Stimulated activated CD4-positive, alpha-beta T cell treated with anti-CD3 and anti-CD28 coated beads, Interleukin-1b, Interleukin-23, amount 100 ng/mL, for 1 hour (primary cell): ENCODE data around the gene EXO1.
"Not testable (repeated sequence)": the region's sequence is repeated elsewhere in the genome, so short reads cannot be mapped to it uniquely, and the experiment has no call there.

Experiments used
- DNase-seq, 2 donors: peaks; one replicate each; pipeline ENCODE4 v3.0.0-alpha.2; 2020; ENCODE audit warnings: low read depth in 2 of 2

The EXO1 gene

DNA sequence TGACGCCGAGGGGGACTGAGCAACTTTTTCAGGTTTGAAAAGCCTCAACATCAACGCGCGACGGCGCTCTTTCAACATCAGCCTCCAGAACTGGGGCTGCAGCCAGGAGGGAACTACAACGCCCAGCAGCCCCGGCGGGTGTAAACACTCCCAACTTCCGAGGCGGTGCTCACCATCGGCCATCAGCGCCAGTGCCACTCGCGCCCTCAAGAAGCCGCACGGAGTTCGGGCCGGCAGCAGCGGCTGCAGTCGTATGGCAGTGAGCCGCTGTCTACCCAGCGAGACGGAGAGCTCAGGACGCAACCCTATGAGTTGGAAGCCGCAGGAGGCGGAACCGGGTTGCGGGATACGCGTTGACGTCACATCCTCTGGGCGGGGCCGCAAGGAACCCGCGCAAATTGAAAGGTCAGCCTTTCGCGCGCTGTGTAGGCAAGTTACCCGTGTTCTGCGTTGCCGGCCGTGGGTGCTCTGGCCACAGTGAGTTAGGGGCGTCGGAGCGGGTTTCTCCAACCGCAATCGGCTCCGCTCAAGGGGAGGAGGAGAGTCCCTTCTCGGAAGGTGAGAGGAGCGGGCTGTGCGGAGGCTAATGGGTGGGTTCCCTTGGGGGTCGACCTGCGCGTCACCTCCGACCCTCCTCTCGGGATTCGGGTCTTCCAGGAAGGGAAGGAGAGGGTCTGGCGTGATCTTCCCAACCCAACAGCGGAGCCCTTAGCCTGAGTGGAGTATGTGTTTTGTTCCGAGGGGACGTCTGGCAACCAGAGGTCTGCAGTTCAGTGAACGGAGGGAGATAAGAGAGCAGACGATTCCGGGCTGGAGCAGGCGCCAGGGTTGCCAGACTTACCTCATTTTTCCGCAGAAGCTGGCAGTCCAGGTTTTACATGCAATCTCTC, at the start of gene EXO1:
EXO1 (plus strand) TSS at position 409 of the 890 bp plus-strand sequence. CDS start 2,222 bp downstream, outside the sequence.
- DNase-seq = peak; percentile 41 to 75

GRCh38 chr1:241799416-241799815, 48.6 kb upstream of the EXO1 start:
- DNase-seq = no peak

GRCh38 chr1:241800640-241801039, 47.4 kb upstream of the EXO1 start:
- no peak for DNase-seq

DNA sequence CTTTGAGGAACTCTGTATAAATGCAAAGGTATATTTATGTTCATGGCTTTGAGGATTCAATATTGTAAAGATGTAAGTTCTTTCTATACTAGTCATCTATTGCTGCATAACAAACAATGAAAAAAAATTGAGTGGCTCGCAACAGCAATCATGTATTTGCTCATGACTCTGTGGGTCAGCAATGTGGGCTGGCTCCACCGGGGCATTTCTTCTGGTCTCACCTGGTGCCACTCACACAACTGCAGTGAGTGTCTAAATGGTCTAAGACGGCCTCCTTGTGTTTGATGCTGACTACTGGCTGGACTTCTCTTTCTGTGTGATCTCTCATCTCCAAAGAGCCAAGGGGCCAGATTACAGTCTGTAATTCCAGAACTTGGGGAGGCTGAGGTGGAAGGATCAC, 45.1 kb upstream of the EXO1 start:
- no peak for DNase-seq

DNA sequence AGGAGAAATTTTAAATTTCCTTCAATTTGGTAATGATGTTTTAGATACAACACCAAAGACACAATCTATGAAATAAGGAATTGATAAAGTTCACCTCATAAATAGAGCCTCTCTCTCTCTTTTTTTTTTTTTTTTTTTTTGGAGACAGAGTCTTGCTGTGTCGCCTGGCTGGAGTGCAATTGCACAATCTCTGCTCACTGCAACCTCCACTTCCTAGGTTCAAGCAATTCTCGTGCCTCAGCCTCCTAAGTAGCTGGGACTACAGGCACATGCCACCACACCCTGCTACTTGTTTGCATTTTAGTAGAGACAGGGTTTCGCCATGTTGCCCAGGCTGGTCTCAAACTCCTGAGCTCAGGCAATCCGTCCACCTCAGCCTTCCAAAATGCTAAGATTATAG, 43.3 kb upstream of the EXO1 start:
- not testable (repeated sequence) for DNase-seq

GRCh38 chr1:241808265-241808664, 39.7 kb upstream of the EXO1 start:
- no peak for DNase-seq

DNA sequence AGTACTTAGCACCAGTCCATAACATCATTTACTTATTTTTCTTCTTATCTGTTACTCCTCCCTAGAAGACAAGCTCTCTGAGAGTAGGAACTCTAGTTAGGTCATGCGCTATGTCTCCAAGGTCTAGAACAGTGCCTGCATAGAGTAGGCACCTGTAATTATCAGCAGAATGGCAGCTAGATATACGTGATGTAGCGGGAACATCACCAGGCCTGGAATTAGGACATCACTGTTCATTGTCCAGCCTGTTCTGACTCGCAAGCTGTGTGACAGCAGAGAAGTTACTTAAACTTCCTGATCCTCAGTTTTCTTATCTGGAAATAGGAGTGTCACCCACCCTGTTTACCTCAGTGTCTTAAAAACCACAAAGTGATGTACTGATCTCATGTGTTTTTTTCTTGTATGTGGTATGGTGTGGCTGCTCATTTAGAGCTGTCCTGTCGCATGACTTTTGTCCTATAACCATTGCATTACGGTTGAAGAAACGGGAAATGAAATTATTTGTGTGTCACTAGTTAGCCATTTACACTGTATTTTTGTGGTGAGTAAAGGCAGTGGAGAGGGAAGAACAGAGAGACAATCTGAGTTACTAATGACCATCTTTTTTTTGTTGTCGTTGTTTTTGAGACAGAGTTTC, 37.1 kb upstream of the EXO1 start:
- no peak for DNase-seq

DNA sequence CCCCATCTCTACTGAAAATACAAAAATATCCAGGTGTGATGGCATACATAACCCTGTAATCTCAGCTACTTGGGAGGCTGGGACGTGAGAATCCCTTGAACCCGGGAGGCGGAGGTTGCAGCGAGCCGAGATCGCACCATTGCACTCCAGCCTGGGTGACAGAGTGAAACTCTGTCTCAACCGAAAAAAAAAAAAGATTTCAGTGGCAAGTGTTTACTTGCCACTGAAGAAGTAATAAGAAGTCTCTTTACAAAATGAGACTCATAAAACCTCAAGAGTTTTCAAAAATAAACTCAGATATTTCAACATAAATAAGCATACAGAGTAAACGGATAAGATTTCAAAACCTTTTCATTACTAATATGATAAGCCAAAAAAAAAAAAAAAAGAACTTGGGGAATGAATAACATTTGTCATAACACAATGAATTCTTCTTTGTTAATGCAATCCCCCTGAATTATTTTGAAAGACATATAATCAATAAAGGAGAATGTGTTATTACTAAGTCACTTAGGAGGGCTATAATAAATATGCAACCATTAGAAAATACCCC, 34.2 kb upstream of the EXO1 start:
- DNase-seq = no peak

DNA sequence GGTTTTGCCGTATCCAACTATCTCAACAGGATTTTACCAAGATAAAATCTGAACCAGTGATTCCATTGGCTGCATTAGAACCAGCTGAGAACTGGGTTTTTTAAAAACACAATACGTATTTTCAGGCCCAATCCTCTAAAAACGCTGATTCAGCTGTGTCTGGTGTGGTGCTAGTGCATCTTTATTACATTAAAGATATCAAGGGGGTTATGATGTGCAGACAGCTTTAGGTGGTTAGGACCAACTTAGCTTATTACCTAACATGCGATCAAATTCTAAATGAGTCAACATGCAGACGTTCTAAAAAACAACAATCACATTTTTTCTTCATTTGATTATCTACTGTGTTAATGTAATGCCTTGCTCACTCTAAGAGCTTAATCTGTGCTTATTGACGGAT, 32.0 kb upstream of the EXO1 start:
- no peak for DNase-seq

DNA sequence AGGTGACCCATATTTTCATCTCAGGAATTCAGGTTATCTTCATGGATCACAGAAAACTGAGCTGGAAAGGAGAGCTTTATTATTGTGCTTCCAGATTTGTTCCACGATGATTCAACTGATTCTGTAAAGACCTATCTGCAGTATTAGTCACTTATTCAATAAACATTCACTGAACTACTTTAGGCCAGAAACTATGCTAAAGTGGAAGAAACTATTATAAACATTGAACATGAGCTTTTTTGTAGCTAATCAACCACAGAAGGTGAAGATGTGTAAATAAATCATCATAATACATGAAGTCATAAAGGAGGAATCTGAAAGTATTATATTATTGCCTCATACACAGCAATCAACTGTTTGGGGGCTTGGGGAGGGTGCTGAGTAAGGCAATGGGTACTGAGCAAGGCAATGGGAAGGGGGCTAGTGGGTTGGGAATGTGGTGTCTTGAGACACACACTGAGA, 30.6 kb upstream of the EXO1 start:
- DNase-seq = no peak

DNA sequence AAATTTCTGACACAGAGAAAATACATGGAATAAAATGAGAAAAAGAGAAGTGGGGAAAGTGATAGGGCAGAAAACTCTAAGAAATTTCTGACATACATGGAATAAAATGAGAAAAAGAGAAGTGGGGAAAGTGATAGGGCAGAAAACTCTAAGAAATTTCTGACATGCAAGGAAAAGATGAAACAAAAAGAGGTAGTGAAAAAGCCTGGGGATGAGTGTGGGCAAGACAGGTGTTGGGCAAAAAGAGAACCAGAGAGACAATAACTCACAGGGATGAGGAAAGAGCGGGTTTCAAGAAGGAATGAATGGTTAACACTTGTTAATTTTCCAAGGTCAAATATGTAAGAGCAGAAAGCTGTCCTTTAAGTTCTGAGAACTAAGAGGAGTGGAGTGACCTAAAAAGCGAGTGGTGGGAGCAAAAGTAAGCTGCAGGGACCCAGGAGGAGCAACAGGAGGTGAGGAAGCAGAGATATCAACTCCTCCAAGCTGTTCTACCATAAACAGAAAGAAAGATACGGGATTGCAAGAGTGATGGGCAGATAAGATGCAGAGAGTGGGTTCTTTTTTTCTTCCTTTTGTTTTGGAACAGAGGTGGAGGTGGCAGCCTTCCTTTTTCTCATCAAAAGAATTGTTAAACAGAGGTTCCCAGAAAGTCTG, 29.9 kb upstream of the EXO1 start:
- no peak for DNase-seq

DNA sequence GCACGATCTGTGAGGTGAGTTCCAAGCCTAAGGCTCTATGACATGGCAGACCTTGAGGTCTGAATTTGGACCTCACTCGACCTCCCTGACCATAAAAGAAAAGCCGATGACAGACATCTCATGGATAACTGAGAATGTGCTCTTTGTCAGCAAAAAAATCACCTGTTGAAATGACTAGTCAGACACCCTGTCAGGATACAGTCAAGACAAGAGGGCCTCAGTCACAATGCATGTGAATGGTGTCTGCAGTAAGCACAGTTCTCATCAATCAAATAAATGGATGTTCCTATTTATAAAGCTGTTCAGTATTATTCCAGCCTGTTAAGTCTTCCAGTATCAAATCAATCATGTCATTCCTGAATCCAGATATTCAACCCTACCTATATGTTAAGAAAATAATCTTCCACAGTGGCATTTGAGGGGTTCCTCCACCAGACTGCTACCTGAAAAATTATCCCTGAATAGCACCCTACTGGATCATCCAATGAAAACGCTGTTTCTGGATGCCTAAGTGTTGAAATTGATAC, 28.6 kb upstream of the EXO1 start:
- DNase-seq = no peak

- DNase-seq = no peak
Measured at GRCh38 chr1:241821363-241821762, 26.6 kb upstream of the EXO1 start.

- no peak for DNase-seq
Measured at GRCh38 chr1:241822846-241823245, 25.2 kb upstream of the EXO1 start.

DNA sequence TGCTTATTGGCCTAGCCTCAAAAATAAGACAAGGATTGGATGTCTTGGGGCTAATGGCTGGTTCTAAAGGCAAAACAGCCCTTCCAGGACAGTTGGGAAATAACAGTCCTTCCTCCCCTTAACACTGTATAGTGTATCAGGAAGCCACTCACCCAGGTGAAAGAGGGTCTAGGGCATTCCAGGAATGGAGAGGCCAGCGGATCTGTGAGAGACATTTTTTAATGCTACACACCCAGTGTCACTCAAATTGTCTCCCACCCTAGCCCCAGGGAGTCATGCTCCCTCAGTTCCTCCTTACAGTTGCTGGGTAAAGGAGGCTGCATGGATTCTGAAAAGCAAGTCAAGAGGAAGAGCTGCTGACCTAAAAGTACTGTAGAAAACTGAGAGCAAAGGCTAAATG, 24.1 kb upstream of the EXO1 start:
- no peak for DNase-seq

GRCh38 chr1:241825581-241825980, 22.4 kb upstream of the EXO1 start:
- no peak for DNase-seq

DNA sequence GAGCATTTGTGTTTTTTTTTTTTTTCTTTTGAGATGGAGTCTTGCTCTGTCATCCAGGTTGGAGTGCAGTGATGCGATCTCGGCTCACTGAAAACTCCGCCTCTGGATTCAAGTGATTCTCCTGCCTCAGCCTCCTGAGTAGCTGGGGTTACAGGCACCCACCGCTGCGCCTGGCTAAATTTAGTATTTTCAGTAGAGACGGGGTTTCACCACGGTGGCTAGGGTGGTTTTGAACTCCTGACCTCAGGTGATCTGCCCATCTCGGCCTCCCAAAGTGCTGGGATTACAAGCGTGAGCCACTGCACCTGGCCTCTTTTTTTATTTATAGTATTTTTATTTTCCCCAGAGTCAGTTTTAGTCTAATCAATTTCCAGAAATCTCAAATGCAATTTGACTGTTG, 21.4 kb upstream of the EXO1 start:
- DNase-seq = not testable (repeated sequence)

GRCh38 chr1:241827264-241827663, 20.7 kb upstream of the EXO1 start:
- no peak for DNase-seq

DNA sequence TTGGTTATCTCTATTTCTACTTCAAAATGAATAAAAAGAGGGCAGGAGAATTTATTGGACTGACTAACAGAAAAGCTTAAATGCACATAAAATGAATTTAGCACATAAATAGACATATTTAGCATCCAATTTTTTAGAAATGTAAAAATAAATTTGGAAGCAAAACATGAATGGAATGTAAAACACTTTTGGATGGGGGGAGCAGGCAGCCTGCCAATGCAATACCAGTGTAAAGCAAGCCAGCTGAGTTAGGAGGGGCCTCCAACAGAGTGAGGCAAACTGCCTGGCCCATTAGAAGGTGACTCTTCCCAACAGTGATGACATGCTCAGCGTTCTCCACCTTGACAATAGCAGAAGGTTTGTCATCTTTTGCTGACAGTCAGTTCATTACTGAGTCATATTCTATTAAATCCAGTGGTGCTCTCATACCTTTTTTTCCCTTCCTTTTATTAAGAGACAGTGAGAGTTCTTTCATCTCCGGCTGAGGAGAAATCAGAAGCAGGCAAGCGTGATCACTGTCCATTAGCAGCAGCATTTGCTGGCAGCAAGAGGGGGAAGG, 19.5 kb upstream of the EXO1 start:
- no peak for DNase-seq

DNA sequence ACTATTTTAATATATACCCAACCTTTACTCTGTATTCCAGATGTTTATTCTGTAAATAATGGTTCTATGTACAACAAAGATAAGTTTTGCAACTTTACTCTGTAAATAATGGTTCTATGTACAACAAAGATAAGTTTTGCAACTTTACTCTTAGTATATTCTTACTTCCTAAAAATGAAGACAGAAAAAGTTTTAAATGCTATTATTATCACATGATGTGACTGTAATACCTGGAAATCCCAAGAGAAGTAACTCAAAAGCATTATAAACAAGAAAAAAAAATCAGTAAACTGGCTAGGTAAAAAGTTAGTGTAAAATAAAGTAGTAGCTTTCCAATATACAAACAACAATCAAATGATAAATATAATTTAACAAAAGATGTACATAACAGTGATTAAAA, 18.5 kb upstream of the EXO1 start:
- no peak for DNase-seq

DNA sequence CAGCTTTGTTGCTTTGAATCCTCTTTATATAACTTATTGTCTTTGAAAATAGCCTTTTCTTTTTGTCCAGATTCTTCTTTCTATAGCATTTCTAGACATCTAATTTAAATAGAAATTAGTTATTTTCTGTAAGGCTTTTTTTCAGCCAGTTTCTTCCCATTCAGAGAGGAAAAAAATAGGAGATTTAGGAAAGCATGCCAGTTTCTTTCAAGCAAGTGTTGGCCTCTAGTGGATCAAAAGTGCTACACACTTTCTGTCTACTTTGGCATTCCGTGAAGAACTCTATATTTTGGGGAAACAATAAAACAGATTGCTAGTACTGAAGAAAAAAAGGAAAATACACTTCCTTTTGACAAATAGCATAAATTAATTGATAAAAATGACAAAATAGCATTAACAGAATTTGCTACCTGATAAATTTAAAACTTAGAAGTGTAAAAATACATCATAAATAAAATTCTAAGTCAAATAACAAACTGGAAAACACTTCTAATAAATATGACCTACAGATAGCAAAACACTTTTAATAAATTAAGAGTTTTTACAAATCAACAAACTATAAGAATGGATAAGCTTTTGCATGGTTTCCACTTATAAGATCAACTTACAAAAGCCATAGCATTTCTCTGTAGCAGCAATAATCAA, 13.1 kb upstream of the EXO1 start:
- DNase-seq = no peak
